Activated CD4-positive, alpha-beta T cell treated with anti-CD3 and anti-CD28 coated beads for 4 hours (primary cell): ENCODE results near the gene DCTN2.
A peak's percentile ranks its signal among the peaks of the same experiment; 100 is the strongest.
"Not testable (repeated sequence)": the region's sequence is repeated elsewhere in the genome, so short reads cannot be mapped to it uniquely, and the experiment has no call there.

Experiments
- DNase-seq, 2 donors: peaks; one replicate each; pipeline ENCODE4 v3.0.0-alpha.2; 2020

DCTN2 gene

GRCh38 chr12:57576613-57577160 lies 29.7 kb upstream of the DCTN2 start:
- DNase-seq, result no peak

- no peak for DNase-seq
Measured at GRCh38 chr12:57575771-57576612, 29.0 kb upstream of the DCTN2 start.

GRCh38 chr12:57574795-57575194 lies 27.8 kb upstream of the DCTN2 start:
- DNase-seq, result no peak

GRCh38 chr12:57571926-57572762 lies 25.2 kb upstream of the DCTN2 start:
- no peak for DNase-seq

- not testable (repeated sequence) for DNase-seq
Measured at GRCh38 chr12:57570438-57570837, 23.4 kb upstream of the DCTN2 start.

GRCh38 chr12:57569858-57570257 lies 22.9 kb upstream of the DCTN2 start:
- no peak for DNase-seq

- DNase-seq, result no peak
Measured at GRCh38 chr12:57568838-57569237, 21.8 kb upstream of the DCTN2 start.

- DNase-seq, result no peak
Measured at GRCh38 chr12:57564178-57564740, 17.3 kb upstream of the DCTN2 start.

GRCh38 chr12:57563358-57563757 lies 16.4 kb upstream of the DCTN2 start:
- DNase-seq, result no peak

GRCh38 chr12:57561117-57561516 lies 14.1 kb upstream of the DCTN2 start:
- DNase-seq, result not testable (repeated sequence)

GRCh38 chr12:57560516-57560915 lies 13.5 kb upstream of the DCTN2 start:
- no peak for DNase-seq

GRCh38 chr12:57558864-57559263 lies 11.9 kb upstream of the DCTN2 start:
- no peak for DNase-seq

- no peak for DNase-seq
Measured at GRCh38 chr12:57554897-57555296, 7.9 kb upstream of the DCTN2 start.

- no peak for DNase-seq
Measured at GRCh38 chr12:57554453-57554852, 7.5 kb upstream of the DCTN2 start.

- no peak for DNase-seq
Measured at GRCh38 chr12:57553343-57554202, 6.6 kb upstream of the DCTN2 start.

GRCh38 chr12:57552835-57553313 lies 5.9 kb upstream of the DCTN2 start:
- no peak for DNase-seq

GRCh38 chr12:57552306-57552651 lies 5.3 kb upstream of the DCTN2 start:
- no peak for DNase-seq

GRCh38 chr12:57551637-57552305 lies 4.8 kb upstream of the DCTN2 start:
- DNase-seq, result no peak

GRCh38 chr12:57550641-57551549 lies 3.9 kb upstream of the DCTN2 start:
- no peak for DNase-seq

- DNase-seq, result peak; percentile 38 to 39
Measured at GRCh38 chr12:57549909-57550640, 3.1 kb upstream of the DCTN2 start, which contains the start of gene KIF5A. Gene KIF5A, plus strand, starts transcription at chr12:57550044. Its CDS starts 228 bp downstream, at chr12:57550272.
